H9 (cell line): ENCODE measurements around the gene PLD5. TPM values are rescaled to one million over a fixed set of nuclear protein-coding genes. Genes with fewer than 3 reads are reported as not detected.
"Not testable (repeated sequence)": the region's sequence is repeated elsewhere in the genome, so short reads cannot be mapped to it uniquely, and the experiment has no call there.

Experiments
- DNase-seq: peaks from one replicate; pipeline ENCODE4 v3.0.0-alpha.2; 2017
- H2AFZ ChIP-seq: one replicate; pipeline ENCODE4 v1.6.1; 2013; ENCODE audit warnings: mild to moderate bottlenecking, low read length, control low read depth, moderate library complexity
- H2AK5ac ChIP-seq: 2 replicates; pipeline ENCODE4 v1.6.1; 2013; ENCODE audit warnings: low read length, control low read depth, mixed read lengths; ENCODE audit not compliant: insufficient read length
- H2BK120ac ChIP-seq: one replicate; pipeline ENCODE4 v1.6.1; 2013; ENCODE audit warnings: low read depth, mild to moderate bottlenecking, low read length, control low read depth, inconsistent platforms; ENCODE audit not compliant: poor library complexity, severe bottlenecking
- H2BK12ac ChIP-seq: 2 replicates; pipeline ENCODE4 v1.6.1; 2013; ENCODE audit warnings: low read length, control low read depth, mixed read lengths, low read depth; ENCODE audit not compliant: insufficient read length
- H2BK15ac ChIP-seq: 2 replicates; pipeline ENCODE4 v1.6.1; 2013; ENCODE audit warnings: low read depth, low read length, control low read depth
- H2BK20ac ChIP-seq: one replicate; pipeline ENCODE4 v1.6.1; 2013; ENCODE audit warnings: low read depth, mild to moderate bottlenecking, low read length, control low read depth, inconsistent platforms; ENCODE audit not compliant: poor library complexity, severe bottlenecking
- H2BK5ac ChIP-seq: 2 replicates; pipeline ENCODE4 v1.6.1; 2013; ENCODE audit warnings: low read length, control low read depth, mixed read lengths; ENCODE audit not compliant: insufficient read length
- H3K14ac ChIP-seq: 2 replicates; pipeline ENCODE4 v1.6.1; 2013; ENCODE audit warnings: low read length, control low read depth; ENCODE audit not compliant: insufficient read depth
- H3K18ac ChIP-seq: 2 replicates; pipeline ENCODE4 v1.6.1; 2013; ENCODE audit warnings: low read depth, mild to moderate bottlenecking, mixed read lengths, low read length, control low read depth; ENCODE audit not compliant: insufficient read length
- H3K23ac ChIP-seq: 2 replicates; pipeline ENCODE4 v1.6.1; 2013; ENCODE audit warnings: low read length, control low read depth, mixed read lengths, low read depth; ENCODE audit not compliant: insufficient read length
- H3K23me2 ChIP-seq: 2 replicates; pipeline ENCODE4 v1.6.1; 2013; ENCODE audit warnings: low read depth, mild to moderate bottlenecking, mixed read lengths, low read length, control low read depth; ENCODE audit not compliant: insufficient read length, poor library complexity, severe bottlenecking
- H3K27ac ChIP-seq: 2 replicates; pipeline ENCODE4 v1.5.1; 2013; ENCODE audit warnings: low read length, control low read depth, mixed read lengths, low read depth; ENCODE audit not compliant: insufficient read length
- H3K27me3 ChIP-seq: 2 replicates; pipeline ENCODE4 v1.6.1; 2013; ENCODE audit warnings: low read length, control low read depth, inconsistent platforms; ENCODE audit not compliant: insufficient read depth
- H3K4ac ChIP-seq: 2 replicates; pipeline ENCODE4 v1.6.1; 2013; ENCODE audit warnings: low read depth, mild to moderate bottlenecking, control low read depth, inconsistent platforms, low read length, moderate library complexity
- H3K4me1 ChIP-seq: 2 replicates; pipeline ENCODE4 v1.6.1; 2013; ENCODE audit warnings: low read length, control low read depth, inconsistent platforms; ENCODE audit not compliant: insufficient read depth
- H3K4me2 ChIP-seq: 2 replicates; pipeline ENCODE4 v1.6.1; 2013; ENCODE audit warnings: low read length, control low read depth, mixed read lengths; ENCODE audit not compliant: insufficient read length, insufficient read depth
- H3K56ac ChIP-seq: 2 replicates; pipeline ENCODE4 v1.6.1; 2013; ENCODE audit warnings: low read depth, mild to moderate bottlenecking, mixed read lengths, low read length, control low read depth; ENCODE audit not compliant: insufficient read length
- H3K79me1 ChIP-seq: 2 replicates; pipeline ENCODE4 v1.6.1; 2013; ENCODE audit warnings: low read depth, mild to moderate bottlenecking, moderate library complexity, low read length, control low read depth, inconsistent platforms; ENCODE audit not compliant: insufficient read depth, poor library complexity, severe bottlenecking
- H3K79me2 ChIP-seq: 2 replicates; pipeline ENCODE4 v1.6.1; 2013; ENCODE audit warnings: low read length, control low read depth, inconsistent platforms; ENCODE audit not compliant: insufficient read depth
- H3K9ac ChIP-seq: 2 replicates; pipeline ENCODE4 v1.6.1; 2013; ENCODE audit warnings: low read length, control low read depth, mixed read lengths; ENCODE audit not compliant: insufficient read length; ENCODE audit errors: extremely low read depth
- H3K9me3 ChIP-seq: one replicate; pipeline ENCODE4 v1.6.1; 2013; ENCODE audit warnings: low read depth, low read length, inconsistent platforms; ENCODE audit not compliant: control insufficient read depth
- H3T11ph ChIP-seq: one replicate; pipeline ENCODE4 v1.6.1; 2013; ENCODE audit warnings: mild to moderate bottlenecking, low read length, control low read depth, inconsistent platforms
- H4K20me1 ChIP-seq: one replicate; pipeline ENCODE4 v1.6.1; 2013; ENCODE audit not compliant: control insufficient read depth, insufficient read length, insufficient read depth
- H4K5ac ChIP-seq: 2 replicates; pipeline ENCODE4 v1.6.1; 2013; ENCODE audit warnings: low read depth, mild to moderate bottlenecking, mixed read lengths, low read length, control low read depth; ENCODE audit not compliant: insufficient read length
- H4K8ac ChIP-seq: replicated peaks from 2 replicates; pipeline ENCODE4 v1.6.1; 2013; ENCODE audit warnings: low read length, control low read depth, mixed read lengths, low read depth; ENCODE audit not compliant: insufficient read length
- H4K91ac ChIP-seq: 2 replicates; pipeline ENCODE4 v1.6.1; 2013; ENCODE audit warnings: low read depth, mild to moderate bottlenecking, moderate library complexity, mixed read lengths, low read length, control low read depth; ENCODE audit not compliant: insufficient read length
- H3K27ac Mint-ChIP-seq, 3 experiments: 2 replicates in 2 of 3; 3 replicates in 1 of 3; pipeline ENCODE4 v1.8.0; 2020 to 2021; ENCODE audit warnings: mixed read lengths in 3 of 3, mild to moderate bottlenecking in 1 of 3, moderate library complexity in 1 of 3
- H3K27me3 Mint-ChIP-seq: 2 replicates; pipeline ENCODE4 v1.8.0; 2021; ENCODE audit warnings: low read depth, mild to moderate bottlenecking, moderate library complexity, mixed read lengths
- H3K36me3 Mint-ChIP-seq, 3 experiments: 2 replicates in 2 of 3; 3 replicates in 1 of 3; pipeline ENCODE4 v1.8.0; 2020 to 2021; ENCODE audit warnings: low read depth in 3 of 3, mixed read lengths in 3 of 3; ENCODE audit not compliant: insufficient read depth in 1 of 3
- H3K4me1 Mint-ChIP-seq, 2 experiments: 2 replicates each; pipeline ENCODE4 v1.8.0; 2020; ENCODE audit warnings: mixed read lengths in 2 of 2
- H3K4me3 Mint-ChIP-seq, 2 experiments: 2 replicates in 1 of 2; 3 replicates in 1 of 2; pipeline ENCODE4 v1.8.0; 2020 to 2021; ENCODE audit warnings: mild to moderate bottlenecking in 2 of 2, mixed read lengths in 2 of 2, moderate library complexity in 1 of 2
- H3K9me3 Mint-ChIP-seq, 2 experiments: 2 replicates in 1 of 2; 3 replicates in 1 of 2; pipeline ENCODE4 v1.8.0; 2020; ENCODE audit warnings: mild to moderate bottlenecking in 2 of 2, mixed read lengths in 2 of 2, moderate library complexity in 1 of 2
- CTCF ChIP-seq: fragments of 200-600 bp; sonication (generic); conservative IDR thresholded peaks from 3 replicates; pipeline ENCODE4 v1.8.0; 2021; ENCODE audit warnings: antibody characterized with exemption, mild to moderate bottlenecking
- WGBS: extraction: QIAGEN DNeasy Blood & Tissue Kit; methylation state at CpG from one replicate; pipeline ENCODE4 v1.1.7; 2013; ENCODE audit warnings: missing lambda C conversion rate, low lambda C conversion rate, mixed read lengths; ENCODE audit not compliant: insufficient read length; ENCODE audit errors: extremely low coverage; 5-methylcytosine and 5-hydroxymethylcytosine counted together
- total RNA-seq: library from RNA; stranded (reverse); gene quantifications from 2 replicates; pipeline ENCODE4 v1.2.1, GENCODE V29; 2021

The PLD5 gene
- total RNA-seq, 1 experiment from 2014 or later = 5.2 TPM

- Histone ChIP-seq H3T11ph (no peak overlapping the region), H4K20me1 (no peaks in the 10 kb centered on the region), H3K27me3 (no peaks in the 10 kb centered on the region), H3K79me1 (no peaks in the 10 kb centered on the region), H4K91ac (no peak overlapping the region), H3K9me3 (no peaks in the 10 kb centered on the region), H2AK5ac (no peak overlapping the region), H2BK12ac (no peak overlapping the region), H2BK5ac (no peak overlapping the region), H3K23ac (no peak overlapping the region), H2BK15ac (no peak overlapping the region), H2BK20ac (no peak overlapping the region), H2AFZ (no peak overlapping the region), H2BK120ac (no peak overlapping the region), H3K23me2 (no peaks in the 10 kb centered on the region), H3K56ac (no peak overlapping the region), H3K9ac (no peak overlapping the region), H3K4me2 (no peak overlapping the region), H3K4me1 (no peaks in the 10 kb centered on the region), H4K5ac (no peak overlapping the region), H3K79me2 (no peaks in the 10 kb centered on the region), H3K27ac (no peak overlapping the region), H3K4ac (no peak overlapping the region), H3K18ac (no peak overlapping the region), H4K8ac (no peak overlapping the region), H3K14ac (no peak overlapping the region)
- Mint-ChIP-seq H3K27ac (no peak overlapping the region), H3K27me3 (no peaks in the 10 kb centered on the region), H3K4me3 (no peak overlapping the region), H3K9me3 (peaks cover 0 to 2% of the 10 kb centered on the region in 2 experiments; a peak in 1 of 5 replicates), H3K4me1 (no peaks in the 10 kb centered on the region), H3K36me3 (peaks cover 0 to 11% (median 7%) of the 10 kb centered on the region in 3 experiments; a peak in 4 of 7 replicates)
- no peak for DNase-seq
- no peak for TF ChIP-seq CTCF
Observed at GRCh38 chr1:242391896-242392295, 132.6 kb downstream of the PLD5 start.

- H2AK5ac ChIP-seq, H4K91ac ChIP-seq, H2BK20ac ChIP-seq, H3K4me3 Mint-ChIP-seq, H3K4ac ChIP-seq, H3K27ac ChIP-seq, H4K20me1 ChIP-seq, H3K9me3 ChIP-seq, H3K9ac ChIP-seq, H3K27me3 ChIP-seq, H4K8ac ChIP-seq, H3K36me3 Mint-ChIP-seq, DNase-seq, H2BK15ac ChIP-seq, H2BK12ac ChIP-seq, H2AFZ ChIP-seq, H3K18ac ChIP-seq, H3K27ac Mint-ChIP-seq, H3K79me1 ChIP-seq, H3K4me2 ChIP-seq, H3K4me1 Mint-ChIP-seq, H3K4me1 ChIP-seq, H3K23ac ChIP-seq, H3K27me3 Mint-ChIP-seq, H2BK5ac ChIP-seq, H2BK120ac ChIP-seq, H4K5ac ChIP-seq, H3K23me2 ChIP-seq, H3K9me3 Mint-ChIP-seq, H3K56ac ChIP-seq, H3K14ac ChIP-seq, H3K79me2 ChIP-seq, H3T11ph ChIP-seq: not testable (repeated sequence)
- no CpG with 5 or more reads among the region's 6 CpGs for WGBS
Observed at GRCh38 chr1:242376121-242376520, 148.4 kb downstream of the PLD5 start.
